SIG-M5 treated with dmso at 0.1 percent for 504 hours (cell line): ENCODE measurements around the gene UBAP2.

Experiments used
- DNase-seq: peaks from one replicate; lab custom pipeline; 2025; ENCODE audit not compliant: unreplicated experiment; lab: John Stamatoyannopoulos, UW

Gene UBAP2

GRCh38 chr9:33880211-33881089 lies 168.2 kb downstream of the UBAP2 start:
- DNase-seq, result no peak

GRCh38 chr9:33878691-33879366 lies 169.9 kb downstream of the UBAP2 start:
- DNase-seq, result no peak

- DNase-seq, result no peak
These were observed 170.8 kb downstream of the UBAP2 start for GRCh38 chr9:33877727-33878489.
